H1 (cell line): ENCODE results near the gene COMT. TPM values are rescaled to one million over a fixed set of nuclear protein-coding genes. Genes with fewer than 3 reads are reported as not detected.

Experiments used
- CTCF ChIA-PET: fragments of 300-600 bp; sonication (Branson Sonifier 250); formaldehyde crosslinking; loops from one replicate; lab custom pipeline; 2021; ENCODE audit not compliant: partially characterized antibody; lab: Charles Lee
- POLR2A ChIA-PET: fragments of 300-600 bp; sonication (Branson Sonifier 250); formaldehyde crosslinking; loops from one replicate; lab custom pipeline; 2021; ENCODE audit warnings: inconsistent platforms; ENCODE audit not compliant: partially characterized antibody; lab: Charles Lee
- DNase-seq, 2 experiments: peaks; one replicate each; pipeline versions ENCODE4 v3.0.0 to v3.0.0-alpha.2; 2010 to 2022; ENCODE audit warnings: low spot score in 2 of 2, low read depth in 1 of 2, mixed read lengths in 1 of 2
- FAIRE-seq: peaks from 2 replicates; lab custom pipeline; 2011; peaks lifted over from hg19 to GRCh38; lab: Jason Lieb, UNC
- H2AFZ ChIP-seq: 2 replicates; pipeline ENCODE4 v1.8.1; 2012; ENCODE audit warnings: low read length, inconsistent platforms
- H2AK5ac ChIP-seq: 2 replicates; pipeline ENCODE4 v1.6.1; 2013; ENCODE audit warnings: low read depth, low read length
- H2BK120ac ChIP-seq: replicated peaks from 2 replicates; pipeline ENCODE3; 2013; ENCODE audit warnings: low read depth, low read length, inconsistent platforms
- H2BK12ac ChIP-seq: 2 replicates; pipeline ENCODE4 v1.6.1; 2013; ENCODE audit warnings: low read depth, low read length
- H2BK15ac ChIP-seq: 2 replicates; pipeline ENCODE4 v1.6.1; 2013; ENCODE audit warnings: low read length
- H2BK20ac ChIP-seq: 2 replicates; pipeline ENCODE4 v1.6.1; 2013; ENCODE audit warnings: low read length
- H2BK5ac ChIP-seq: 2 replicates; pipeline ENCODE4 v1.6.1; 2013; ENCODE audit warnings: low read depth, low read length
- H3K14ac ChIP-seq: 2 replicates; pipeline ENCODE4 v1.6.1; 2013; ENCODE audit warnings: inconsistent platforms; ENCODE audit not compliant: insufficient read length
- H3K18ac ChIP-seq: 2 replicates; pipeline ENCODE4 v1.6.1; 2013; ENCODE audit warnings: low read length; ENCODE audit errors: extremely low read depth
- H3K23ac ChIP-seq: 2 replicates; pipeline ENCODE4 v1.6.1; 2013; ENCODE audit warnings: inconsistent platforms; ENCODE audit not compliant: insufficient read length
- H3K23me2 ChIP-seq: 2 replicates; pipeline ENCODE4 v1.6.1; 2013; ENCODE audit warnings: low read depth, low read length
- H3K27ac ChIP-seq: 2 replicates; pipeline ENCODE4 v1.6.1; 2011; ENCODE audit warnings: low read depth, low read length, inconsistent platforms
- H3K27me3 ChIP-seq, 4 experiments: replicated peaks in 1 of 4; 1 replicate in 1 of 4; 2 replicates in 3 of 4; pipeline versions ENCODE4 v1.6.1 to v1.8.1; 2011 to 2013; ENCODE audit warnings: low read length in 3 of 4, mild to moderate bottlenecking in 3 of 4, inconsistent platforms in 2 of 4, mixed read lengths in 2 of 4, moderate library complexity in 1 of 4; ENCODE audit not compliant: control insufficient read depth in 3 of 4, insufficient read depth in 3 of 4; ENCODE audit errors: extremely low read depth in 1 of 4
- H3K36me3 ChIP-seq, 4 experiments: 2 replicates each; pipeline versions ENCODE4 v1.6.1 to v1.8.1; 2011 to 2013; ENCODE audit warnings: mild to moderate bottlenecking in 4 of 4, low read length in 3 of 4, moderate library complexity in 2 of 4, control low read depth in 1 of 4, inconsistent platforms in 1 of 4; ENCODE audit not compliant: insufficient read depth in 4 of 4, control insufficient read depth in 2 of 4
- H3K4ac ChIP-seq: replicated peaks from 2 replicates; pipeline ENCODE3; 2013; ENCODE audit warnings: low read length, low read depth, mixed read lengths, inconsistent platforms; ENCODE audit not compliant: insufficient read length
- H3K4me1 ChIP-seq, 4 experiments: replicated peaks in 1 of 4; 1 replicate in 1 of 4; 2 replicates in 3 of 4; pipeline versions ENCODE4 v1.6.1 to v1.8.1; 2011 to 2013; ENCODE audit warnings: low read length in 3 of 4, inconsistent platforms in 2 of 4, mixed read lengths in 1 of 4; ENCODE audit not compliant: insufficient read depth in 4 of 4, control insufficient read depth in 3 of 4
- H3K4me2 ChIP-seq, 2 experiments: 2 replicates each; pipeline versions ENCODE4 v1.6.1 to v1.8.1; 2011 to 2013; ENCODE audit warnings: low read depth in 2 of 2, low read length in 2 of 2, control low read depth in 1 of 2, inconsistent platforms in 1 of 2, mild to moderate bottlenecking in 1 of 2; ENCODE audit not compliant: insufficient read depth in 1 of 2
- H3K4me3 ChIP-seq, 4 experiments: fragments of 200-600, 300-600 bp in 1 of 4; sonication (generic), shearing (Covaris generic), sonication (Bioruptor Twin) in 1 of 4; 2 replicates each; pipeline versions ENCODE4 v1.5.1 to v1.8.1; 2011 to 2016; ENCODE audit warnings: low read length in 4 of 4, low read depth in 3 of 4, control low read depth in 2 of 4, inconsistent platforms in 2 of 4, mild to moderate bottlenecking in 2 of 4, mixed read lengths in 1 of 4, moderate library complexity in 1 of 4; ENCODE audit not compliant: insufficient read depth in 2 of 4; ENCODE audit errors: extremely low read depth in 1 of 4
- H3K56ac ChIP-seq: replicated peaks from 2 replicates; pipeline ENCODE3; 2013; ENCODE audit warnings: low read depth, mild to moderate bottlenecking, mixed read lengths, low read length, inconsistent platforms; ENCODE audit not compliant: insufficient read length
- H3K79me1 ChIP-seq: 2 replicates; pipeline ENCODE4 v1.6.1; 2013; ENCODE audit warnings: low read depth, low read length, control low read depth
- H3K79me2 ChIP-seq, 2 experiments: 2 replicates each; pipeline versions ENCODE4 v1.6.1 to v1.8.1; 2012 to 2013; ENCODE audit warnings: low read length in 2 of 2, mild to moderate bottlenecking in 2 of 2, inconsistent platforms in 1 of 2; ENCODE audit not compliant: insufficient read depth in 2 of 2, control insufficient read depth in 1 of 2
- H3K9ac ChIP-seq, 4 experiments: replicated peaks in 1 of 4; 1 replicate in 1 of 4; 2 replicates in 3 of 4; pipeline versions ENCODE4 v1.6.1 to v1.8.1; 2011 to 2013; ENCODE audit warnings: low read depth in 3 of 4, low read length in 3 of 4, control low read depth in 2 of 4, mild to moderate bottlenecking in 2 of 4, moderate library complexity in 2 of 4, inconsistent platforms in 1 of 4; ENCODE audit errors: extremely low read depth in 1 of 4
- H3K9me3 ChIP-seq, 2 experiments: 2 replicates each; pipeline versions ENCODE4 v1.6.1 to v1.8.1; 2012 to 2013; ENCODE audit warnings: mild to moderate bottlenecking in 2 of 2, moderate library complexity in 2 of 2, control low read depth in 1 of 2, inconsistent platforms in 1 of 2, low read depth in 1 of 2, low read length in 1 of 2, mixed read lengths in 1 of 2; ENCODE audit not compliant: insufficient read depth in 2 of 2
- H4K20me1 ChIP-seq, 2 experiments: replicated peaks in 1 of 2; 2 replicates each; pipeline versions ENCODE3 to v1.8.1; 2011 to 2013; ENCODE audit warnings: inconsistent platforms in 2 of 2, low read length in 2 of 2, mild to moderate bottlenecking in 1 of 2; ENCODE audit not compliant: insufficient read depth in 2 of 2, control insufficient read depth in 1 of 2
- H4K5ac ChIP-seq: 2 replicates; pipeline ENCODE4 v1.6.1; 2013; ENCODE audit warnings: low read length, low read depth, mixed read lengths, inconsistent platforms; ENCODE audit not compliant: insufficient read length
- H4K8ac ChIP-seq: 2 replicates; pipeline ENCODE4 v1.8.0; 2013; ENCODE audit warnings: mild to moderate bottlenecking, moderate library complexity, low read length, inconsistent platforms; ENCODE audit not compliant: insufficient read depth; ENCODE audit errors: extremely low read depth
- H4K91ac ChIP-seq: replicated peaks from 2 replicates; pipeline ENCODE3; 2013; ENCODE audit warnings: low read length, mixed read lengths, inconsistent platforms; ENCODE audit not compliant: insufficient read length
- CHD2 ChIP-seq: IDR thresholded peaks from 2 replicates; pipeline ENCODE4 v1.6.1; 2012; ENCODE audit warnings: low read length, improper control_type of control experiment
- E2F6 ChIP-seq: IDR thresholded peaks from 2 replicates; pipeline ENCODE4 v1.6.1; 2012; ENCODE audit warnings: inconsistent platforms
- HDAC2 ChIP-seq, 2 experiments: fragments of 300-600 bp in 1 of 2; sonication (generic) in 1 of 2; IDR thresholded peaks; 2 replicates each; pipeline ENCODE4 v1.6.1; 2011 to 2012; ENCODE audit warnings: low read depth in 2 of 2, low read length in 2 of 2, mild to moderate bottlenecking in 2 of 2, moderate library complexity in 2 of 2, borderline replicate concordance in 1 of 2, inconsistent platforms in 1 of 2
- KDM5A ChIP-seq: fragments of 200-600 bp; IDR thresholded peaks from 2 replicates; pipeline ENCODE4 v1.7.1; 2012; ENCODE audit warnings: mild to moderate bottlenecking, low read length, inconsistent platforms, mixed read lengths
- NANOG ChIP-seq: IDR thresholded peaks from 2 replicates; pipeline ENCODE4 v1.6.1; 2011; ENCODE audit warnings: low read length, low read depth, mild to moderate bottlenecking, inconsistent platforms; ENCODE audit not compliant: insufficient read depth, poor library complexity, severe bottlenecking
- PHF8 ChIP-seq: fragments of 200-600 bp; sonication (generic); conservative IDR thresholded peaks from 2 replicates; pipeline ENCODE4 v1.7.1; 2012; ENCODE audit warnings: low read depth, mild to moderate bottlenecking, inconsistent platforms, low read length, moderate library complexity
- SIX5 ChIP-seq: IDR thresholded peaks from 2 replicates; pipeline ENCODE4 v1.6.1; 2011; ENCODE audit warnings: mild to moderate bottlenecking, low read depth, low read length
- SRF ChIP-seq: IDR thresholded peaks from 2 replicates; pipeline ENCODE4 v1.6.1; 2011; ENCODE audit warnings: mild to moderate bottlenecking, low read depth, low read length, moderate library complexity
- SUZ12 ChIP-seq: fragments of 200-600 bp; sonication (generic); IDR thresholded peaks from 2 replicates; pipeline ENCODE4 v1.6.1; 2012; ENCODE audit warnings: mild to moderate bottlenecking, inconsistent platforms, low read length, moderate library complexity, mixed read lengths
- USF2 ChIP-seq: IDR thresholded peaks from 2 replicates; pipeline ENCODE4 v1.6.1; 2011; ENCODE audit warnings: low read length, improper control_type of control experiment
- WGBS, 2 experiments: shearing (Covaris generic) in 1 of 2; methylation state at CpG; one replicate each; pipeline versions ENCODE4 v1.1.6 to v1.1.7; 2013 to 2015; ENCODE audit warnings: low lambda C conversion rate in 2 of 2, mixed read lengths in 2 of 2, inconsistent platforms in 1 of 2, low coverage in 1 of 2, missing lambda C conversion rate in 1 of 2; ENCODE audit not compliant: insufficient replicate concordance in 2 of 2, insufficient coverage in 1 of 2, insufficient read length in 1 of 2; ENCODE audit errors: extremely low coverage in 1 of 2, missing lambda C conversion rate in 1 of 2; 5-methylcytosine and 5-hydroxymethylcytosine counted together
- polyA plus RNA-seq, 7 experiments: library from polyadenylated mRNA; depleted of rRNA in 3 of 7; stranded (reverse) in 5 of 7; unstranded in 2 of 7; fragments of >200 nt in 5 of 7; fragments of 200-250 nt in 2 of 7; gene quantifications; 1 replicate in 5 of 7; 2 replicates in 1 of 7; 4 replicates in 1 of 7; pipeline versions ENCODE4 v1.2.1 to v1.2.3, GENCODE V29; 2011 to 2013; ENCODE audit warnings: missing spikeins in 2 of 7, mixed read lengths in 2 of 7
- total RNA-seq: library from RNA; stranded (reverse); fragmentation: NEBNext Ultra II Directional; extraction: Animal tissue kit (Norgen Biotek cat#: 25700); gene quantifications from 2 replicates; pipeline ENCODE4 v1.2.1, GENCODE V29; 2021

The COMT gene
- total and polyA plus RNA-seq, 2 of the 8 experiments (the other 6 are each of a cell fraction or from before 2014, with no cell fraction given): 15.2 to 33.7 TPM

DNA sequence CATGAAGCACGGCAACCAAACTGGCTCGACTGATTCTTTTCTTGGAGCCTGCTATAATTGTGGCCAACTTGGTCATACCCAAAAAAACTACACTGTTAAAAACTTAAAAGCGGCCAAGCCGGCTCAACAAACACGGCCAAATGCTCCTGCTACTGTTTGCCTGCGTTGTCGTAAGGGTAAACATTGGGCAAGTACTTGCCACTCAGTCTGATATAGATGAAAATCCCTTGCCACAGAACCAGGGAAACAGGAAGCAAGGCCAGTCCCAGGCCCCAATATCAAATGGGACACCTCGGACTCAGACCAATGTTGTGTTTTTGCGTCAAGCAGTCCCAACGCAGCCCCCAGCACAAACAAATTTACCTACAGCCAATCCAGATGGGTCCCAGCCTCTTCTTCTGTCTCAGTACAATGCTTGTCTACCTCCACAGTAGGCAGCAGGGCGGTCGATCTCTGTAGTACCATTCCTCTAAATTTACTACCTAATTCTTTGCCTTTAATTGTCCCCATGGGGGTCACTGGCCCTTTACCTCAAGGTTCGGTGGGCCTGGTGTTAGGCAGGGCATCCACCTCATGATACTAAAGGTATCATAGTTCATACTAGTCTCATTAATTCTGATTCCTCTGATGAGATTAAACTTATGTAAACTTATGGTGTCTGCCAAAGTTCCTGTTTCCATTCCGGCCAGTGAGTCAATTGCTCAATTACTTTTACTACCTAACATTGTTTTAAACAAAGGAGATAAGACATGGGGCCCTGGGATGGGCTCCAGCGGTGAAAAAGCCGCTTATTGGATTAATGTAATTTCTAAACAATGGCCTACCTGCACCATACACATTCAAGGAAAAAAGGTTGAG, 3.7 kb upstream of the COMT start:
- H2AFZ ChIP-seq: no peak overlapping the region
- WGBS, 2 experiments: 94% methylated on average over 16 of the region's 16 CpGs; no CpG with 5 or more reads in 1 of the 2 experiments
- CTCF ChIA-PET: interaction anchor here (0.9 to 1.0 kb wide), 2 partner anchors 10 to 16 kb away, joined by 3 to 4 read pairs; no protein-coding TSS in a partner anchor
- TF ChIP-seq SUZ12 (no peak), E2F6 (no peak), SIX5 (no peak), CHD2 (no peak), USF2 (no peak), KDM5A (no peak), SRF (no peak), PHF8 (no peak), HDAC2 (IDR thresholded peaks at IDR 0.05; ENCODE audit: borderline replicate concordance in 1 of 2, low read depth in 2 of 2, low read length in 2 of 2) (no peak), NANOG (no peak)

More for the DNA sequence above, 3.7 kb upstream of the COMT start:
- Histone ChIP-seq H2BK12ac (no peak overlapping the region), H3K9ac (no peak overlapping the region), H2BK5ac (no peak overlapping the region), H4K8ac (no peak overlapping the region), H2AK5ac (no peak overlapping the region), H3K27me3 (peaks cover 0 to 2% (median 0%) of the 10 kb centered on the region in 4 experiments; a peak in 1 of 7 replicates), H4K20me1 (no peaks in the 10 kb centered on the region), H4K5ac (no peak overlapping the region), H3K23ac (no peak overlapping the region), H3K27ac (no peak overlapping the region), H3K4me3 (no peak overlapping the region), H2BK20ac (no peak overlapping the region), H3K4ac (no peak overlapping the region), H3K79me1 (no peaks in the 10 kb centered on the region), H3K4me1 (peaks cover 0 to 7% (median 2%) of the 10 kb centered on the region in 4 experiments; a peak in 5 of 7 replicates), H3K9me3 (no peaks in the 10 kb centered on the region), H2BK120ac (no peak overlapping the region), H3K14ac (no peak overlapping the region), H3K36me3 (no peaks in the 10 kb centered on the region), H3K79me2 (no peaks in the 10 kb centered on the region), H2BK15ac (no peak overlapping the region), H4K91ac (no peak overlapping the region), H3K18ac (no peak overlapping the region), H3K23me2 (no peaks in the 10 kb centered on the region), H3K56ac (no peak overlapping the region), H3K4me2 (no peak overlapping the region)
- DNase-seq (no peak), FAIRE-seq (no peak)
- POLR2A ChIA-PET: no interaction called here
